Femur (tissue), 1 donor: ENCODE results near the gene ARRB1.
"Not testable (repeated sequence)": the region's sequence is repeated elsewhere in the genome, so short reads cannot be mapped to it uniquely, and the experiment has no call there.

Experiments
- DNase-seq: peaks from one replicate; pipeline ENCODE4 v3.0.0-alpha.2; 2017

Gene ARRB1

GRCh38 chr11:75369560-75370255, 18.2 kb upstream of the ARRB1 start:
- no peak for DNase-seq

DNA sequence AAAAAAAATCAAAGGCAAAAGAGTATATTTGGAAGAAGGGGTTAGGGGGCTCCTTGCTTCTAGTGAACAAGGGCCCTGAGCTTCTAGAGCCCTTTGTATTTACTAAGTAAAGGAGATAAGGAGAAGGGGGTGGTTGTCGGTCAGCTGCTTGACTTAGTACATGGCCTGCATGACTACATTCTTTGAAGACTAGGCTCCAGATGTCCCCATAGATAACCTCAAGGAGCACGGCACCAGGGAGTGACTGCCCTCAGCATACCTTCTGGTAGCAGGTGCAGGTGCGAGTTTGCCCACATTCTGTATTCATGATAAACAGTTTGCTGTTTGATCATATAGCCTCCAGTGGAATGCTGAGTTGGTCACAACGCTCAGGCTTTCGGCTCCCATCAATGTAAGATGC, 15.4 kb upstream of the ARRB1 start:
- DNase-seq: not testable (repeated sequence)

DNA sequence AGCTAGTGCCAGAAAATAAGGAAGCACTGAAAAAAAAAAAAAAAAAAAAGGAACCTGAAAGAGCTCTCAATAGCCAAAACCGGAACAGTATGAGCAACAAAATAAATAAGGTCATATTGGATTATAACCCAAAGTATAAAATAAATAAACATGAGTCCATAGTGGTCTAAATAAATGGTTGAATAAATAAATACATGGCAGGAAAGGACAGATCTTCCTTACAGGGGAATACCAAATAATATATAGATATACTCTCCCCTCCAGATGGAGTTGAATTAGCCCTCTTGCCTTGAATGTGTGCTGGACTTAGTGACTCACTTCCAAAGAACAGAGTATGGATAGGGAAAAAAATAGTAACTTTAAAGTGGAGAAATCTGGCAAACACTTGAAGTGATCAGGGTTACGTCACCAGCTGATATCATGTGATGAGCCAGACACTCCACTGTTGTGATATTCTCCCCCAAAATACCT, 14.3 kb upstream of the ARRB1 start:
- DNase-seq: no peak

GRCh38 chr11:75362285-75362684, 10.8 kb upstream of the ARRB1 start:
- not testable (repeated sequence) for DNase-seq

GRCh38 chr11:75356613-75357012, 5.2 kb upstream of the ARRB1 start:
- DNase-seq: no peak

- DNase-seq: no peak
These were observed 3.6 kb upstream of the ARRB1 start for GRCh38 chr11:75355051-75355450.

GRCh38 chr11:75352588-75353206, 1.2 kb upstream of the ARRB1 start:
- no peak for DNase-seq

GRCh38 chr11:75351791-75352587, 528 bp upstream of the ARRB1 start:
- peak; percentile 69 for DNase-seq

DNA sequence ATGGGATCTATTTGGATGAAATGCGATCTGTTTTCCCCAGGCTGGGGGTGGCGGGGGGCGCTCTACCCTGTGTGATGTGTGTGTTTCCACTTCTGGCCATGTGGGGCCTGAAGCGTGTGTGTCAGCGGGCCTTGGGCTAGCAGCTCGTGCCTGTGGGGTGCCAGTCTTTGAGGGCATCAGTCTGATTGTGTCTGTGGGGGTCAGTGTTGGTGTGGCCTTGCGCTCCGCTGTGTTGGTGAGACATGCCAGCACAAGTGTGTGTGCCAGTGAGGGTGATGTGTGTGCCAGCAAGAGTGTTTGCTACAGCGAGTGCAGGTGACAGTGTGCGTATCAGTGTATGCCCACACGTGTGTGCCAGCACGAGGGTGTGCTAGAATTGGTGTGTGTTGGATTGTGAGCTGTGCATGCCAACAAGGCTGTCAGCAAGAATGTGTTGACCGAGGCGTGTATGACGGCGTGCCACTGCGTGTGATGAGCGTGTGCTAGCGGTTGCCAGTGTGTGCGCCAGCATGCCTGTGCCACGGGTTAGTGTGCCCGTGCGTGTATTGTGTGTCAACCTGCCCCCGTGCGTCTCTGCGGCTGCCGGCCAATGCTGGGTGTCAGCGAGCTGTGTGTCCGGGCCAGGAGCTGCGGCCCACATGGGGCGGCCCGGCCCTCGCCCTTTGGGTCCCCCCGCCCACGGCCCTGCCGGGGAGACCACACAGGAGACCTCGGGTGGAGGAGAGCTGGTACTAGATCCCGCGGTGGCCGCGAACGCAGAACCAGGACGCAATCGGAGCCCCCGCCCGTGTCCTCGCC, 519 bp downstream of the ARRB1 start:
- DNase-seq: peak; percentile 57

GRCh38 chr11:75350122-75350742, 1.2 kb downstream of the ARRB1 start:
- no peak for DNase-seq

DNA sequence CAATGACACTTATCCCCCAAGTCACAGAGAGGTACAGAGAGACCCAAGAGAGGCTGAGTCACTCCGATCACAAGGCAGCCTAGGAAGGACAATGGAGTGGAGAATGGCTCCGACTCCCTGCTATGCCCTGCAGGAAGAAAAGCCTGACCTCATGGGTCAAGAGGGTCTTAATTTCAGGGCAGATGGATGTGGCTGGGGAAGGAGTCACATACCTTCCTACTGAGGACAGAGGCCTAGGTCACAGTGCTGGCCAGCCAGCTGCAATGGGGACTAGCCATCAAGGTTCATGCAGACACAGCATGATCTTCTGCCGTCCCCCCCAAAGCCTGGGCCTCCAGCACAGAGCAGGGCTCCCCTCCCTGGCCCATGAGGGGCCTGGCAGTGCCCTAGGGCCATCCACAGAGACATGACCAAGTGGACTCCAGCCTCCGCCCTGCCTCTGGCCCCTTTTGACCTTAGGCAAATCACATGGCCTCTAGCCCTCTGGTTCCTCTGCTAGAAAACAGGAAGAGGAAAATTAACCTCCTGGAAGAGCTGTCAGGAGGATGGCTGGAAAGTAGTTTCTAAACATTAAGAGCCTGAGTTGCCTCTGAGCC, 1.8 kb downstream of the ARRB1 start:
- no peak for DNase-seq

DNA sequence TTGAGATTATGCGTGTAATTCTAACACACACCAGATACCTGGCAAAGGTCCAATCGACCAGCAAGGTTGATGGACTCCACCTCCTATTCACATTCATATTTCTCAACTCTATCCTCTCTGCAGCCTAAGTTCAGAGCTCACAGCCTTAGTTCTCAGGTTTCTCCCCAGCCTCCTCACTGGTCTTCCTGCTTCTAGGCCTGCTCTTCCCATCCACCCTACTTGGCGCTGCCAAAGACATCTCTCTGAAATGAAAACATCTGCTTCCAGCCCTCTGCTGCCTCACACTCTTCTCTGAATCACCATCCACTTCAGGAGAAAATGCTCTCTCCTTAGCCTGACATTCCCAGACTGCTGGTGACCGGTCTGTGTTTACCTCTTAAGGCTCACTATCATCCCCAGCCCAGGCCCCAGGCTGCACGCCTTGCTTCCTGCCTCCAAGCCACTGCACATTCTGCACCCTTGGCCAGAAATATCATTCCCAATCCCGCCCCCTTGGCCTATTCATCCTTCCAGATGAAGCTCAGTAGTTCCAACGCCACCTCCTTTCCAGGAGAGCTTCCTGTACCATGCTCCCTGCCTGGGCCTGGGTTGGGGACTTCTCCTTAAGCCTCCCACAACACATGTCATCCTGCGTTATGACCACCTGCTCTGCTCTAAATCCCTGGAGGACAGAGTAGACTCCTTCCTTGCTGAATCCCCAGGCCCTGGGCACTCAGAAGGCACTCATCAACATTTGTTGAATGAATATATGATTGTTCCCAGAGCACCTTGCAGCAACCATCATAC, 3.5 kb downstream of the ARRB1 start:
- peak; percentile 64 for DNase-seq

DNA sequence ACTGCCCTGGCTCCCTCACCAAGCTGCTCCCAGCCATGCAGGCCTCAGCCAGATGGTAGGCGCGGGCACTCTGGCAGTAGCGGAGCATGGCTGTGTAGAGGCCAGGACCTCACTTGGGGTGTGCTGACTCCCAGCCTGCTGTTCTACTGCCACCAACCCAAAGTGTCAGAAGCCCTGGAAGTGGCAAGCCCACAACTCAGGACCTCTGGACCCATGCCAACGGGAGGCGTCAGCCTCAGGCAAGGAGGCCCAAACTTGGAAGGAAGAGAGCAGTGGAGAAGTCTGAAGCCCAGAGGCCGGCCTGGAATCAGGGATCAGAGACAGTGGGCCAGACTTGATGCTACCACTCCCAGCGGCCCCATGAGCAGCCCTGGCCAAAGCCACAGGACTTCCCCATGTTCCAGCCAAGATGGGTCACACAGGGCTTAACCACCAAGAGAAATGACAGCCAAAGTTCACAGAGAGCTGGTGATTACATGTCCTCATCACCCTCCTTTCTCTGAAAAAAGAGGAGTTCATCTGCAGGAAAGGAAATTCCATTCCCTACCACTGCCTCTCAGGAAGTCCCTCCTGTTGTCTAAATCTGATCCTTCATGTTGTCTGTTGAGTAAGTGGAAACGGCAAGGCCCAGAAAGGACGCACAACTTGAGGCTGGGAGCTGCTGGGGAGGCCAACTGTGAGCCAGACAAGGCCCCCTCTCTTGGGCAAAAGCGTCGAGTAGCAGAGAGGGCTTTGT, 4.4 kb downstream of the ARRB1 start:
- peak; percentile 63 for DNase-seq

- no peak for DNase-seq
These were observed 5.2 kb downstream of the ARRB1 start for GRCh38 chr11:75346296-75346695.

- DNase-seq: no peak
These were observed 5.9 kb downstream of the ARRB1 start for GRCh38 chr11:75345455-75346160.

DNA sequence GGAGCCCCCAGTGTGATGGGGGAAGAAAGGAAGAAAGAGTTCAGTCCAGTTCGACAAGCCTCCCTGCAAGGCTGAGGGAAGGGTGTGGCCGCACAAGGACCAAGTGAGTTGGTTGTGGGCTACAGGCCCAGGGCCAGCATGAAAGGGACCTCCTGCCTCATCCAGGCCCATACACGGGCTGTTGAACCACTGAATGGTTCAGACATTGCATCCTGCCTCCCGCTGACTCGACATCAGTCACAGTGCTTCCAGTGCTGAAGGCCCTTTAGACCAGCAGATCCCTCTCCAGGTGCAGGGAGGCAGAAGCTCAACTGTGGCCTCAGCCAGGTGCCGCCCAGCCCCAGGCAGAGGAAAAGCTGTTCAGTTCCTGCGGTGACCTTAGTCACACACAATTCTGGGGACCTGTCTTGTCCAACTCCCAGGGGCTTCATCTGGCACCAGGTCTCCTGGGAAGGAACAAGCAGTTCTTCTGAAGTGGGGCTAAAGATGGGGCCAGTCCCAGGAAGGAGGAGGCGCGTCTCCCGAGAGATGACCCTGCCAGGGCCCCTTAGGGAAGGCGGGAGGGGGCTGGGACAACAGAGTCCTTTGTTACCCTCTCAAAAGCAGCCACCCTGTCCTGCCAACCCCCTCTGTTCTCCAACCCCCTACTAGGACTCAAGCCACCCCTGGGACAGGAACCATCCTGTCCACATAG, 6.6 kb downstream of the ARRB1 start:
- DNase-seq: no peak

- DNase-seq: no peak
These were observed 7.3 kb downstream of the ARRB1 start for GRCh38 chr11:75344186-75344585.

- DNase-seq: no peak
These were observed 8.2 kb downstream of the ARRB1 start for GRCh38 chr11:75342966-75343870.
